Thyroid gland (tissue), 4 donors: Measurements from ENCODE around the gene RHBDL3.
"Not testable (repeated sequence)": the region's sequence is repeated elsewhere in the genome, so short reads cannot be mapped to it uniquely, and the experiment has no call there.

Experiments
- POLR2A ChIP-seq, 2 donors: fragments of 450-650 bp; IDR thresholded peaks; one replicate each; pipeline ENCODE4 v1.6.1; 2017; ENCODE audit warnings: antibody characterized with exemption in 2 of 2, mild to moderate bottlenecking in 2 of 2, moderate library complexity in 1 of 2
- TF ChIP-seq, protein P1 (sequence below), 6 experiments: fragments of 200-600 bp in 3 of 6; fragments of 450-650 bp in 3 of 6; sonication (generic) in 3 of 6; IDR thresholded peaks; one replicate each; pipeline ENCODE4 v1.5.1; 2016 to 2019; ENCODE audit warnings: antibody characterized with exemption in 6 of 6, mild to moderate bottlenecking in 2 of 6, inconsistent platforms in 1 of 6, moderate library complexity in 1 of 6

- TF ChIP-seq, protein P1, sequence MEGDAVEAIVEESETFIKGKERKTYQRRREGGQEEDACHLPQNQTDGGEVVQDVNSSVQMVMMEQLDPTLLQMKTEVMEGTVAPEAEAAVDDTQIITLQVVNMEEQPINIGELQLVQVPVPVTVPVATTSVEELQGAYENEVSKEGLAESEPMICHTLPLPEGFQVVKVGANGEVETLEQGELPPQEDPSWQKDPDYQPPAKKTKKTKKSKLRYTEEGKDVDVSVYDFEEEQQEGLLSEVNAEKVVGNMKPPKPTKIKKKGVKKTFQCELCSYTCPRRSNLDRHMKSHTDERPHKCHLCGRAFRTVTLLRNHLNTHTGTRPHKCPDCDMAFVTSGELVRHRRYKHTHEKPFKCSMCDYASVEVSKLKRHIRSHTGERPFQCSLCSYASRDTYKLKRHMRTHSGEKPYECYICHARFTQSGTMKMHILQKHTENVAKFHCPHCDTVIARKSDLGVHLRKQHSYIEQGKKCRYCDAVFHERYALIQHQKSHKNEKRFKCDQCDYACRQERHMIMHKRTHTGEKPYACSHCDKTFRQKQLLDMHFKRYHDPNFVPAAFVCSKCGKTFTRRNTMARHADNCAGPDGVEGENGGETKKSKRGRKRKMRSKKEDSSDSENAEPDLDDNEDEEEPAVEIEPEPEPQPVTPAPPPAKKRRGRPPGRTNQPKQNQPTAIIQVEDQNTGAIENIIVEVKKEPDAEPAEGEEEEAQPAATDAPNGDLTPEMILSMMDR (IDR thresholded peaks at IDR 0.05), result not testable (repeated sequence)
- not testable (repeated sequence) for TF ChIP-seq POLR2A (IDR thresholded peaks at IDR 0.05)
These were observed 51.0 kb downstream of the RHBDL3 start for GRCh38 chr17:32316653-32317052.
